Measurements from ENCODE around the gene OLFM1. TPM values are rescaled to one million over a fixed set of nuclear protein-coding genes. Genes with fewer than 3 reads are reported as not detected.

The OLFM1 gene
- total and polyA plus RNA-seq, 2 of the 4 experiments (the other 2 are of a cell fraction) = 0.36 to 0.38 TPM

- H3K14ac ChIP-seq (replicated peaks; ENCODE audit: low read depth, low read length) = no peak overlapping the region
- H3K56ac ChIP-seq (ENCODE audit: extremely low read depth, insufficient read depth, low read length) = no peak overlapping the region
- no peak overlapping the region for H4K8ac ChIP-seq (ENCODE audit: low read depth in 2 of 2, low read length in 2 of 2)
- no peak overlapping the region for H3K23ac ChIP-seq (ENCODE audit: low read depth, low read length)
- no peak overlapping the region for H3K4me3 ChIP-seq (ENCODE audit: insufficient read depth, low read depth, low read length)
- no peak overlapping the region for H2BK15ac ChIP-seq (ENCODE audit: low read depth, low read length)
- H2BK20ac ChIP-seq (ENCODE audit: low read depth, low read length) = no peak overlapping the region
- DNase-seq = no peak
- no peak overlapping the region for H3K4me2 ChIP-seq (ENCODE audit: low read depth, low read length)
- dilution Hi-C loops (cut with HindIII; ENCODE audit: low sequenced_read_pairs, unreplicated experiment) (no loop called here), intact Hi-C loops (cut with micrococcal nuclease) (no loop called here), in situ Hi-C loops (cut with MboI; ENCODE audit: low sequenced_read_pairs) (no loop called here)
- no peak overlapping the region for H2AK5ac ChIP-seq (ENCODE audit: low read depth, low read length)
- no peak overlapping the region for H4K91ac ChIP-seq (ENCODE audit: insufficient read depth, low read depth, low read length)
- H3K4me1 ChIP-seq (ENCODE audit: control insufficient read depth, insufficient read depth, low read length) = no peaks in the 10 kb centered on the region
- H3K9me1 ChIP-seq (ENCODE audit: insufficient read depth, low read length) = no peaks in the 10 kb centered on the region
- no peaks in the 10 kb centered on the region for H4K20me1 ChIP-seq (ENCODE audit: insufficient read depth, low read length)
- ATAC-seq (ENCODE audit: low read depth) = no peak
- H3K4ac ChIP-seq (ENCODE audit: low read depth, low read length) = no peak overlapping the region
- no peak overlapping the region for H3K9ac ChIP-seq (ENCODE audit: low read depth, low read length)
- H2BK120ac ChIP-seq (ENCODE audit: low read depth, low read length) = no peak overlapping the region
- no peaks in the 10 kb centered on the region for H3K36me3 ChIP-seq (ENCODE audit: control insufficient read depth, insufficient read depth, low read length)
- no peak overlapping the region for H2BK5ac ChIP-seq (ENCODE audit: low read depth, low read length, poor library complexity, severe bottlenecking)
- no peaks in the 10 kb centered on the region; the same call in 1 of the 2 replicates for H3K27me3 ChIP-seq (ENCODE audit: control insufficient read depth, insufficient read depth, low read length)
- no peak overlapping the region for H3K18ac ChIP-seq (ENCODE audit: low read depth, low read length)
- H3K27ac ChIP-seq (ENCODE audit: insufficient read depth, low read length) = no peak overlapping the region
- ChIA-PET CTCF (interaction anchor here (1.2 kb wide), 1 partner anchor 9 kb away, joined by 3 read pairs; no protein-coding TSS in a partner anchor), POLR2A (ENCODE audit: unreplicated experiment) (no interaction called here)
- no peak for TF ChIP-seq BHLHE40 (IDR thresholded peaks at IDR 0.05; ENCODE audit: low read depth, low read length)
- TF ChIP-seq ELK1 (IDR thresholded peaks at IDR 0.05; ENCODE audit: borderline replicate concordance, low read depth, low read length) = no peak
- TF ChIP-seq RAD21 (IDR thresholded peaks at IDR 0.05; ENCODE audit: low read length) = no peak
- TF ChIP-seq RFX5 (IDR thresholded peaks at IDR 0.05; ENCODE audit: low read depth, low read length) = no peak
- no peak overlapping the region for H4K5ac ChIP-seq (ENCODE audit: low read depth, low read length)
- H3K9me3 ChIP-seq (ENCODE audit: control insufficient read depth, insufficient read depth, low read length) = no peaks in the 10 kb centered on the region; the same call in 1 of the 2 replicates
- BruUV-seq (replicated peaks) = no TSS peak
- no peaks in the 10 kb centered on the region for H3K79me1 ChIP-seq (ENCODE audit: low read depth in 1 of 2, low read length in 2 of 2)
- WGBS, 2 experiments (ENCODE audit: extremely low coverage in 2 of 2, insufficient read length in 1 of 2) = 74% methylated on average over 13 of the region's 31 CpGs; no CpG with 5 or more reads in 1 of the 2 experiments
- no peak overlapping the region for H2AK9ac ChIP-seq (replicated peaks; ENCODE audit: low read depth, low read length, poor library complexity)
- H2AFZ ChIP-seq (replicated peaks; ENCODE audit: low read length, poor library complexity) = no peak overlapping the region
Measured at GRCh38 chr9:135050072-135050990, 37.1 kb upstream of the OLFM1 start.

Data from IMR-90 (cell line).